GM23338 (cell line): ENCODE measurements around the gene PLEKHO1.

Experiments used
- CREB1 ChIP-seq: fragments of 250-450 bp; sonication (Bioruptor Pico); IDR thresholded peaks from 2 replicates; pipeline ENCODE4 v1.5.0; 2020; ENCODE audit warnings: low read depth, mild to moderate bottlenecking, moderate library complexity
- EZH2 ChIP-seq: fragments of 200-600 bp; sonication (generic); IDR thresholded peaks from one replicate; pipeline ENCODE4 v1.8.0; 2017; ENCODE audit warnings: antibody characterized with exemption, mild to moderate bottlenecking, low read depth; ENCODE audit not compliant: unreplicated experiment
- EZH2phosphoT487 ChIP-seq: fragments of 200-600 bp; sonication (generic); IDR thresholded peaks from one replicate; pipeline ENCODE4 v1.8.1; 2018; ENCODE audit warnings: antibody characterized with exemption; ENCODE audit not compliant: unreplicated experiment
- JUNB ChIP-seq: IDR thresholded peaks from one replicate; pipeline ENCODE4 v1.6.1; 2016; ENCODE audit warnings: antibody characterized with exemption; ENCODE audit not compliant: unreplicated experiment
- POLR2AphosphoS5 ChIP-seq: IDR thresholded peaks from 2 replicates; pipeline ENCODE4 v1.6.1; 2016; ENCODE audit warnings: antibody characterized with exemption, low read depth
- ZNF331 ChIP-seq: fragments of 250-450 bp; sonication (Bioruptor Pico); IDR thresholded peaks from 2 replicates; pipeline ENCODE4 v1.5.0; 2020; ENCODE audit warnings: low read depth, mild to moderate bottlenecking, moderate library complexity
- TF ChIP-seq, protein P1 (sequence below): IDR thresholded peaks from one replicate; pipeline ENCODE4 v1.6.1; 2018; ENCODE audit warnings: antibody characterized with exemption; ENCODE audit not compliant: unreplicated experiment
- TF ChIP-seq, protein P2 (sequence below), 2 experiments: fragments of 200-600 bp in 1 of 2; sonication (generic) in 1 of 2; conservative IDR thresholded peaks; 2 replicates each; pipeline versions ENCODE4 v1.5.1 to v1.6.1; 2016 to 2017; ENCODE audit warnings: antibody characterized with exemption in 2 of 2, low read depth in 2 of 2, mild to moderate bottlenecking in 2 of 2, moderate library complexity in 1 of 2
- TF ChIP-seq, protein P3 (sequence below): fragments of 250-450 bp; sonication (Bioruptor Pico); IDR thresholded peaks from 2 replicates; pipeline ENCODE4 v1.5.0; 2020; ENCODE audit warnings: mild to moderate bottlenecking, moderate library complexity

DNA sequence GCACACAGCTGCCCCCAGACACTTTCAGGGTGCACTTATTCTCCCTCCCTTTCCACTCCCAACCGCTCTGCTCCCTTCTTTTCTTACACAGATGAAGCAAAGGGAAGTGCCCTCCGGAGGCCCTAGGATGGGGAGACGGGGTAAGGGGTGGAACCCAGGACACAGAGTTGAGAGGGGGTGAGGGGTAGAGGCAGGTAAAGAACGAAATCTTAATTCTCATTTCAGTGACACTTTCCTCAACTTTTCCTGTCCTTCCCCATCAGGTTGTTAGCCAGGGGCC is 12.8 kb downstream of the PLEKHO1 start:
- TF ChIP-seq, protein P1, sequence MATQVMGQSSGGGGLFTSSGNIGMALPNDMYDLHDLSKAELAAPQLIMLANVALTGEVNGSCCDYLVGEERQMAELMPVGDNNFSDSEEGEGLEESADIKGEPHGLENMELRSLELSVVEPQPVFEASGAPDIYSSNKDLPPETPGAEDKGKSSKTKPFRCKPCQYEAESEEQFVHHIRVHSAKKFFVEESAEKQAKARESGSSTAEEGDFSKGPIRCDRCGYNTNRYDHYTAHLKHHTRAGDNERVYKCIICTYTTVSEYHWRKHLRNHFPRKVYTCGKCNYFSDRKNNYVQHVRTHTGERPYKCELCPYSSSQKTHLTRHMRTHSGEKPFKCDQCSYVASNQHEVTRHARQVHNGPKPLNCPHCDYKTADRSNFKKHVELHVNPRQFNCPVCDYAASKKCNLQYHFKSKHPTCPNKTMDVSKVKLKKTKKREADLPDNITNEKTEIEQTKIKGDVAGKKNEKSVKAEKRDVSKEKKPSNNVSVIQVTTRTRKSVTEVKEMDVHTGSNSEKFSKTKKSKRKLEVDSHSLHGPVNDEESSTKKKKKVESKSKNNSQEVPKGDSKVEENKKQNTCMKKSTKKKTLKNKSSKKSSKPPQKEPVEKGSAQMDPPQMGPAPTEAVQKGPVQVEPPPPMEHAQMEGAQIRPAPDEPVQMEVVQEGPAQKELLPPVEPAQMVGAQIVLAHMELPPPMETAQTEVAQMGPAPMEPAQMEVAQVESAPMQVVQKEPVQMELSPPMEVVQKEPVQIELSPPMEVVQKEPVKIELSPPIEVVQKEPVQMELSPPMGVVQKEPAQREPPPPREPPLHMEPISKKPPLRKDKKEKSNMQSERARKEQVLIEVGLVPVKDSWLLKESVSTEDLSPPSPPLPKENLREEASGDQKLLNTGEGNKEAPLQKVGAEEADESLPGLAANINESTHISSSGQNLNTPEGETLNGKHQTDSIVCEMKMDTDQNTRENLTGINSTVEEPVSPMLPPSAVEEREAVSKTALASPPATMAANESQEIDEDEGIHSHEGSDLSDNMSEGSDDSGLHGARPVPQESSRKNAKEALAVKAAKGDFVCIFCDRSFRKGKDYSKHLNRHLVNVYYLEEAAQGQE: no peak
- TF ChIP-seq, protein P2, sequence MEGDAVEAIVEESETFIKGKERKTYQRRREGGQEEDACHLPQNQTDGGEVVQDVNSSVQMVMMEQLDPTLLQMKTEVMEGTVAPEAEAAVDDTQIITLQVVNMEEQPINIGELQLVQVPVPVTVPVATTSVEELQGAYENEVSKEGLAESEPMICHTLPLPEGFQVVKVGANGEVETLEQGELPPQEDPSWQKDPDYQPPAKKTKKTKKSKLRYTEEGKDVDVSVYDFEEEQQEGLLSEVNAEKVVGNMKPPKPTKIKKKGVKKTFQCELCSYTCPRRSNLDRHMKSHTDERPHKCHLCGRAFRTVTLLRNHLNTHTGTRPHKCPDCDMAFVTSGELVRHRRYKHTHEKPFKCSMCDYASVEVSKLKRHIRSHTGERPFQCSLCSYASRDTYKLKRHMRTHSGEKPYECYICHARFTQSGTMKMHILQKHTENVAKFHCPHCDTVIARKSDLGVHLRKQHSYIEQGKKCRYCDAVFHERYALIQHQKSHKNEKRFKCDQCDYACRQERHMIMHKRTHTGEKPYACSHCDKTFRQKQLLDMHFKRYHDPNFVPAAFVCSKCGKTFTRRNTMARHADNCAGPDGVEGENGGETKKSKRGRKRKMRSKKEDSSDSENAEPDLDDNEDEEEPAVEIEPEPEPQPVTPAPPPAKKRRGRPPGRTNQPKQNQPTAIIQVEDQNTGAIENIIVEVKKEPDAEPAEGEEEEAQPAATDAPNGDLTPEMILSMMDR (conservative IDR thresholded peaks at IDR 0.05; ENCODE audit: low read depth in 2 of 2): no peak
- TF ChIP-seq POLR2AphosphoS5: no peak
- TF ChIP-seq EZH2phosphoT487: no peak
- no peak for TF ChIP-seq EZH2
- no peak for TF ChIP-seq JUNB
- TF ChIP-seq ZNF331 (CRISPR knock-in tag): no peak
- no peak for TF ChIP-seq CREB1 (CRISPR knock-in tag)
- TF ChIP-seq, protein P3, sequence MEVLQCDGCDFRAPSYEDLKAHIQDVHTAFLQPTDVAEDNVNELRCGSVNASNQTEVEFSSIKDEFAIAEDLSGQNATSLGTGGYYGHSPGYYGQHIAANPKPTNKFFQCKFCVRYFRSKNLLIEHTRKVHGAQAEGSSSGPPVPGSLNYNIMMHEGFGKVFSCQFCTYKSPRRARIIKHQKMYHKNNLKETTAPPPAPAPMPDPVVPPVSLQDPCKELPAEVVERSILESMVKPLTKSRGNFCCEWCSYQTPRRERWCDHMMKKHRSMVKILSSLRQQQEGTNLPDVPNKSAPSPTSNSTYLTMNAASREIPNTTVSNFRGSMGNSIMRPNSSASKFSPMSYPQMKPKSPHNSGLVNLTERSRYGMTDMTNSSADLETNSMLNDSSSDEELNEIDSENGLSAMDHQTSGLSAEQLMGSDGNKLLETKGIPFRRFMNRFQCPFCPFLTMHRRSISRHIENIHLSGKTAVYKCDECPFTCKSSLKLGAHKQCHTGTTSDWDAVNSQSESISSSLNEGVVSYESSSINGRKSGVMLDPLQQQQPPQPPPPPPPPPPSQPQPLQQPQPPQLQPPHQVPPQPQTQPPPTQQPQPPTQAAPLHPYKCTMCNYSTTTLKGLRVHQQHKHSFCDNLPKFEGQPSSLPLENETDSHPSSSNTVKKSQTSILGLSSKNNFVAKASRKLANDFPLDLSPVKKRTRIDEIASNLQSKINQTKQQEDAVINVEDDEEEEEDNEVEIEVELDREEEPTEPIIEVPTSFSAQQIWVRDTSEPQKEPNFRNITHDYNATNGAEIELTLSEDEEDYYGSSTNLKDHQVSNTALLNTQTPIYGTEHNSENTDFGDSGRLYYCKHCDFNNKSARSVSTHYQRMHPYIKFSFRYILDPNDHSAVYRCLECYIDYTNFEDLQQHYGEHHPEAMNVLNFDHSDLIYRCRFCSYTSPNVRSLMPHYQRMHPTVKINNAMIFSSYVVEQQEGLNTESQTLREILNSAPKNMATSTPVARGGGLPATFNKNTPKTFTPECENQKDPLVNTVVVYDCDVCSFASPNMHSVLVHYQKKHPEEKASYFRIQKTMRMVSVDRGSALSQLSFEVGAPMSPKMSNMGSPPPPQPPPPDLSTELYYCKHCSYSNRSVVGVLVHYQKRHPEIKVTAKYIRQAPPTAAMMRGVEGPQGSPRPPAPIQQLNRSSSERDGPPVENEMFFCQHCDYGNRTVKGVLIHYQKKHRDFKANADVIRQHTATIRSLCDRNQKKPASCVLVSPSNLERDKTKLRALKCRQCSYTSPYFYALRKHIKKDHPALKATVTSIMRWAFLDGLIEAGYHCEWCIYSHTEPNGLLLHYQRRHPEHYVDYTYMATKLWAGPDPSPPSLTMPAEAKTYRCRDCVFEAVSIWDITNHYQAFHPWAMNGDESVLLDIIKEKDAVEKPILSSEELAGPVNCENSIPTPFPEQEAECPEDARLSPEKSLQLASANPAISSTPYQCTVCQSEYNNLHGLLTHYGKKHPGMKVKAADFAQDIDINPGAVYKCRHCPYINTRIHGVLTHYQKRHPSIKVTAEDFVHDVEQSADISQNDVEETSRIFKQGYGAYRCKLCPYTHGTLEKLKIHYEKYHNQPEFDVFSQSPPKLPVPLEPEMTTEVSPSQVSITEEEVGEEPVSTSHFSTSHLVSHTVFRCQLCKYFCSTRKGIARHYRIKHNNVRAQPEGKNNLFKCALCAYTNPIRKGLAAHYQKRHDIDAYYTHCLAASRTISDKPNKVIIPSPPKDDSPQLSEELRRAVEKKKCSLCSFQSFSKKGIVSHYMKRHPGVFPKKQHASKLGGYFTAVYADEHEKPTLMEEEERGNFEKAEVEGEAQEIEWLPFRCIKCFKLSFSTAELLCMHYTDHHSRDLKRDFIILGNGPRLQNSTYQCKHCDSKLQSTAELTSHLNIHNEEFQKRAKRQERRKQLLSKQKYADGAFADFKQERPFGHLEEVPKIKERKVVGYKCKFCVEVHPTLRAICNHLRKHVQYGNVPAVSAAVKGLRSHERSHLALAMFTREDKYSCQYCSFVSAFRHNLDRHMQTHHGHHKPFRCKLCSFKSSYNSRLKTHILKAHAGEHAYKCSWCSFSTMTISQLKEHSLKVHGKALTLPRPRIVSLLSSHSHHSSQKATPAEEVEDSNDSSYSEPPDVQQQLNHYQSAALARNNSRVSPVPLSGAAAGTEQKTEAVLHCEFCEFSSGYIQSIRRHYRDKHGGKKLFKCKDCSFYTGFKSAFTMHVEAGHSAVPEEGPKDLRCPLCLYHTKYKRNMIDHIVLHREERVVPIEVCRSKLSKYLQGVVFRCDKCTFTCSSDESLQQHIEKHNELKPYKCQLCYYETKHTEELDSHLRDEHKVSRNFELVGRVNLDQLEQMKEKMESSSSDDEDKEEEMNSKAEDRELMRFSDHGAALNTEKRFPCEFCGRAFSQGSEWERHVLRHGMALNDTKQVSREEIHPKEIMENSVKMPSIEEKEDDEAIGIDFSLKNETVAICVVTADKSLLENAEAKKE: no peak
